Activated CD4-positive, CD25-positive, alpha-beta regulatory T cell (primary cell): ENCODE results near the gene PTGER2.

Experiments used
- DNase-seq, 4 experiments: peaks; one replicate each; lab custom pipeline; 2025; lab: John Stamatoyannopoulos, UW

The PTGER2 gene

DNA sequence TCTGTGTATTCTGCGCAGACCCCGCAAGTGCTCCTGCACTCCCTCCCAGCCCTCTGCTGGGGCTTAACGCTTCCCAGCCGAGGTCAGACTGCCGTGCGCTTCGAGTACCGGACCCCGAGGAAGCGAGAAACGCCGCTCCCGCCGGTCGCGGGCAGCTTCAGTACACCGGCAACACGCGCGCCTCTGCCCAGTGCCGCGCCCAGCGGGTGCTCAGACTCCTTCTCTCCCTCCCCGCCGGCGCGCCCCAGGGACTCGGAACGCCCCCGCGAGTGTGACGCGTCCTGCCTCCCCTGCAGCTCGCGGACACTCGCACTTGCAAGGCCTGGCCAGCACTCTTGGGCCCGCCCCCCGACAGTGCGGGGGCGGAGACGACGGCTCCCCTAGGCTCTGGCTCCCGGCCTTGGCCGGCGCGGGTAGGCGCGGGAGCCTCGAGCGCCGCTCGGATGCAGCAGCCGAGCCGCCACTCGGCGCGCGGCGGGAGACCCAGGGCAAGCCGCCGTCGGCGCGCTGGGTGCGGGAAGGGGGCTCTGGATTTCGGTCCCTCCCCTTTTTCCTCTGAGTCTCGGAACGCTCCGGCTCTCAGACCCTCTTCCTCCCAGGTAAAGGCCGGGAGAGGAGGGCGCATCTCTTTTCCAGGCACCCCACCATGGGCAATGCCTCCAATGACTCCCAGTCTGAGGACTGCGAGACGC, at the start of gene PTGER2:
PTGER2 (plus strand) TSS at position 410 of the 692 bp plus-strand sequence; CDS start at position 647, 237 bp downstream.
- DNase-seq: peak; percentile 44 to 72 (median 54)

DNA sequence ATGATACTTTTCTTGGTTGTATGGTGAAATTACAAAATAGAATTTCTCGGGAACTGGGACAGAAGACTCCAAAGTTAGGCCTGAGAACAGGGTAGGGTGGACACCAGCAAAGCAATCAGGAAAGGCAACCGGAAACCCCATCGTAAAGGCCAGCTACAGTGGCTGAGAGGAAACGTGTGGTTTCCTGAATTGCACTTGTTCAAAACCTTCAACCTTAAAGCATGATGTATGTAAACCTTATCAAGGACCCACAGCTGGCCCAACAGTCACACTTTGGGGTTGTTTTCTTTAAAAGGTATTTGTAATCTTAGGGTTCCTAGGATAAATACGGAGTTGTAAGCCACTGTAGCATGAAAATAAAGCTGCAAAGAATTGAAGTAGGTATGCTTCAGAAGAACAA, 48.9 kb upstream of the PTGER2 start:
- DNase-seq: no peak

DNA sequence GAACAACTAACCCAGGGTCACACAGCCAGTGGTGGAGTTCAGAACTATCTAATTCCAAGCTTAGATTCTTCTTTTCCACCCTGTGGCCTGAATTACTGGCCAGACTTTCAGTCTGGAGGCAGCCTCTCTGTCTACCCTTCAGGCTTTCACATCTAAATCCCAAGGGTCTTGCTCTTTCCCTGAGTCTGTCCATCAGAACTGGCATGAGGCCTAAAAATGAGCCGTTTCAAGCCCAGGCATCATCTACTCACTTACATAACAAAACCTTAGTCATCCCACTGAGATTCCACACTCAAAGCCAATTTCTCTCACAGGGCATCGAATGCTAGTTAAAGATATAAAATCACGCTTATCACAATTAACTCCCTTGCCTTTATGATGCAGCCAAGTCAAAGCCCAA, 47.9 kb upstream of the PTGER2 start:
- no peak for DNase-seq

DNA sequence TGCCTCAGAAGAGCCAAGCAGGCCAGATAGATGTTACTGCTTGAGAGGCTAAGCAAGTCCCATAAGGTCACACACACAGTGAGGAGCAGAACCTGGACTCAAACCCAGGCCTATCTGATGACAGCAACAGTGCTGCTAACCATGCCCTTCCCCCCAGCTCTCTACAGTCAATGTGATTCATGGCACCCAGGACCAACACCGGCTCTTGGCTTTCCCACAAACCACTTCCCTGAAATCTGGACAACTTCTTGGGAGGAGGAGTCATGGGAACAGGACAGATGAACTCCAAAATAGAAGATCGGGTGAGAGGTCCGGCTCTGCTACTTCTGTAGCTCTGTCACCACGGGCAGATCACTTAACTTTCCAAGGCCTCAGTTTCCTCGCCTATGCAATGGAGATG, 47.3 kb upstream of the PTGER2 start:
- DNase-seq: no peak

DNA sequence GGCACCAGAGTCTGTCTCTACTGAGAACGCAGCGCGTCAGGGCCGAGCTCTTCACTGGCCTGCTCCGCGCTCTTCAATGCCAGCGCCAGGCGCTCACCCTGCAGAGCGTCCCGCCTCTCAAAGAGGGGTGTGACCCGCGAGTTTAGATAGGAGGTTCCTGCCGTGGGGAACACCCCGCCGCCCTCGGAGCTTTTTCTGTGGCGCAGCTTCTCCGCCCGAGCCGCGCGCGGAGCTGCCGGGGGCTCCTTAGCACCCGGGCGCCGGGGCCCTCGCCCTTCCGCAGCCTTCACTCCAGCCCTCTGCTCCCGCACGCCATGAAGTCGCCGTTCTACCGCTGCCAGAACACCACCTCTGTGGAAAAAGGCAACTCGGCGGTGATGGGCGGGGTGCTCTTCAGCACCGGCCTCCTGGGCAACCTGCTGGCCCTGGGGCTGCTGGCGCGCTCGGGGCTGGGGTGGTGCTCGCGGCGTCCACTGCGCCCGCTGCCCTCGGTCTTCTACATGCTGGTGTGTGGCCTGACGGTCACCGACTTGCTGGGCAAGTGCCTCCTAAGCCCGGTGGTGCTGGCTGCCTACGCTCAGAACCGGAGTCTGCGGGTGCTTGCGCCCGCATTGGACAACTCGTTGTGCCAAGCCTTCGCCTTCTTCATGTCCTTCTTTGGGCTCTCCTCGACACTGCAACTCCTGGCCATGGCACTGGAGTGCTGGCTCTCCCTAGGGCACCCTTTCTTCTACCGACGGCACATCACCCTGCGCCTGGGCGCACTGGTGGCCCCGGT, 46.4 kb upstream of the PTGER2 start, which contains the start of gene PTGDR:
PTGDR (plus strand) TSS at position 198 of the 778 bp plus-strand sequence; CDS start at position 315, 117 bp downstream.
- DNase-seq: no peak

DNA sequence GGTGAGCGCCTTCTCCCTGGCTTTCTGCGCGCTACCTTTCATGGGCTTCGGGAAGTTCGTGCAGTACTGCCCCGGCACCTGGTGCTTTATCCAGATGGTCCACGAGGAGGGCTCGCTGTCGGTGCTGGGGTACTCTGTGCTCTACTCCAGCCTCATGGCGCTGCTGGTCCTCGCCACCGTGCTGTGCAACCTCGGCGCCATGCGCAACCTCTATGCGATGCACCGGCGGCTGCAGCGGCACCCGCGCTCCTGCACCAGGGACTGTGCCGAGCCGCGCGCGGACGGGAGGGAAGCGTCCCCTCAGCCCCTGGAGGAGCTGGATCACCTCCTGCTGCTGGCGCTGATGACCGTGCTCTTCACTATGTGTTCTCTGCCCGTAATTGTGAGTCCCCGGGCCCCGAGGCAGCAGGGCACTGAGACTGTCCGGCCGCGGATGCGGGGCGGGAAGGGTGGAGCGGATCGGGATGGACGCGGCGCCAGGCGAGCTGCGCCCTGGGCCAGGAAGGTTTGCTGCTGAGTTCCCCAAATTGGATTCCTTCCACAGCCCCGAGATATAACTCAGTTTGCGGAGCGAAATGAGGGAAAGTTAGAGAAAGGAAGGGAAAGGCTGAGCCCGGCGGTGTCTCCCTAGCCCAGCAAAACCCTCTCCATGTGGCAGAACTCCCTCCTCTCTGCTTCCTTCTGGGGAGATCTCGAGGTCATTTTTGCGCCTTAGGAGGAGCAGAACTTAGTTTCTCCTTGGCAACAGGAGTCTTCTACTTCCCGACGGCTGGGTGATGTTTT, 45.6 kb upstream of the PTGER2 start:
- DNase-seq: no peak

DNA sequence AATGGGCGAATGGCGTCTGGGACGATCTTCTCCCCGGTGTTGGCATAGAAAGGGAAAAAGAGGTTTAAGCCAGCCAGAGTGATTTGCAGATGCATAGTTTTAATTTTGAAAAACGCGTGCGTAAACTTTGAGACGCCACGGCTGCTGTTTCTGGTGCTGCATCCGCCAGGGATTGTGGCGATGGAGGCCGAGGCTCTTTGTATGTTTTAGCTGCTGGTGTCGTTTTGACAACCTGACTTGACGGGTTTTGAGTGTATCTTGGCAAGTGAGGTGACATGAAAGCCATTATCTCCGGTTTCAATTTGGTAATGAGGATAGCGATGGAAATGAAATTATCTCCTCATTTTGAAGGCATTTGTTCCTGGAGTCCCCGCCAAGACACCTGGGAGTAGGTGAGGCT, 45.0 kb upstream of the PTGER2 start:
- DNase-seq: no peak

DNA sequence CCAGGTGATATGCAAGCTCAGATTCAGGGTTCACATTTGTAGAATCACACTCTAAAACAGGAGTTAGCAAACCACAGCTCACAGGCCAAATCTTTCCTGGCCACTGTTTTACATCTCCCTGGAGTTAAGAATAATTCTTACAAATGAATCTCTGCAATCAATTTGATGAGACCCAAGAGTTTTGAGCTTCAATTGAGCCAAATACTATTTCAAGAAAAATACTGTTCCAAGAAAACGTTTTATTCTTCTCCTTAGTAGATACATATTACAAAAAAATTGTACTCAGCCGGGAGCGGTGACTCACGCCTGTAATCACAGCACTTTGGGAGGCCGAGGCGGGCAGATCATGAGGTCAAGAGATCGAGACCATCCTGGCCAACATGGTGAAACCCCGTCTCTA, 44.1 kb upstream of the PTGER2 start:
- no peak for DNase-seq

DNA sequence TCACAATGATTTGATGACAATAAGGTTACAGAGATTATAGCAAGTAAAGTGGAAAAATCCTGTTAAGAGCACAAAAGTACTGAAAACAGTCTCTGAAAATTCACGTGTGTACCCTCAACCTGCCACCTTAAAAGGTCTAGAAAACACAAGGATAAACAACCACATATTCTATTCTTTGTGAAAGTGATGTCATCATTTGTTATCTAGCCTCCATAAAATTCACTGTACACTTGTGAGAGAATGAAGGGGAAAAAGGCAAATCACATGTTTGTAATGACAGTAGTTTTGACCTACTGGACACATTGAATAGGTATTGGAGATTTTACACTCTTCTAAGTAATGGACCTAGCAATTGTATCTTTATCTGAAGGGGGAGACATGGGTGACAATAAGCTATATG, 42.6 kb upstream of the PTGER2 start:
- DNase-seq: no peak

- no peak for DNase-seq
These were observed 41.7 kb upstream of the PTGER2 start for GRCh38 chr14:52272375-52272774.

DNA sequence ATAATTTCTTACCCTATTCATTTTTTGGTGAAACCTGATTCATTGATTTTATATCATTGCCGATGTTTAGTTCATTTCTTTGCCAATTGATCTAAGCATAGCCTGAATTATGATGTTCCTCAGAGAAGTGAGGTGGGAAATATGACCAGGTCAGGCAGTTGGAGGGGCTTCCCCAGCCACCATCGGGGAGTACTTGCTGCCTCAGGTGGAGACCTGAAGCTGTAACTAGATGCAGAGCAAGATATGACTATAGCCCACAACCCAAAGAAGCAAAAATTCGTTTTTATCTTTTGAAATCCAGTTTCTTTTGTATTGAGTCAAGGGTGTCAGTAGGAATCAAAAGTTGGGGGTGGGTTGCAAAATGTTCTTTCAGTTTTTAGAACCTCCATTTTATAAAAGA, 38.7 kb upstream of the PTGER2 start:
- no peak for DNase-seq

DNA sequence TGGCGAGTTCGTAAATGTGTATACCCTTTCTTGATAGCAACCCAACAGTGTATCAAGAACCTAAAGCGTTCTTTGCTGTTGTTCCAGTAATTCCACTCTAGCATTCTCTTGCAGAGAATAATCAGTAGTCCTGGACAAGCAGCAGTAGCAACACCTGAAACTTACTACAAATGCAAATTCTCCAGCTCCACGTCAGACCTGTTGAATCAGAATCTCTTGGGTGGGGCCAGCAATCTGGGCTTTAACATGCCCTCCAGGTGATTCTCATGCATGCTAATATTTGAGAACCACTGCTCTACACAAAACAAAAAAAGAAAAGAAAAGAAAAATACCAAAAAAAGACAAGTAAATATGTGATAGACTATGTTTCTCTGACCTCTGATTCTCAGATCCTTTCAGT, 36.6 kb upstream of the PTGER2 start:
- no peak for DNase-seq

- no peak for DNase-seq
These were observed 34.7 kb upstream of the PTGER2 start for GRCh38 chr14:52279408-52279807.

- no peak for DNase-seq
These were observed 31.0 kb upstream of the PTGER2 start for GRCh38 chr14:52283099-52283498.

- DNase-seq: no peak
These were observed 27.2 kb upstream of the PTGER2 start for GRCh38 chr14:52286661-52287649.

DNA sequence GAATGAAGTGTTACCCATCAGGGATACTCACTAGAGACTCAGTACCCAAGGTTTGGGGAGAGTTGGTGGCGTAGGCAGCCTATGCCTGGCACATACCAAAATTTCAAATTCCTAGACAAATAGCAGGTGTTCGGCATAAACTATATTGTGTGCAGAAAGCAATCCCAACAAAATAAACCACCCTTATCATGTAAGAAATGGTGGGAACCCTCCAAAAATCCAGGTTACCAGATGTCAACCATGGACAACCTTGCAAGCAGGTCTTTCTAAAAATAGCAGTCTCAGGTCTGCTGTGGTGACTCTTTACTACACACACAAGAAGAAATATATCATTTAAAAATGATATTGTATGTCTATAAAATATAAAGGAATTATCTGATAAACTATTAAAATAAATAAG, 17.7 kb upstream of the PTGER2 start:
- no peak for DNase-seq

DNA sequence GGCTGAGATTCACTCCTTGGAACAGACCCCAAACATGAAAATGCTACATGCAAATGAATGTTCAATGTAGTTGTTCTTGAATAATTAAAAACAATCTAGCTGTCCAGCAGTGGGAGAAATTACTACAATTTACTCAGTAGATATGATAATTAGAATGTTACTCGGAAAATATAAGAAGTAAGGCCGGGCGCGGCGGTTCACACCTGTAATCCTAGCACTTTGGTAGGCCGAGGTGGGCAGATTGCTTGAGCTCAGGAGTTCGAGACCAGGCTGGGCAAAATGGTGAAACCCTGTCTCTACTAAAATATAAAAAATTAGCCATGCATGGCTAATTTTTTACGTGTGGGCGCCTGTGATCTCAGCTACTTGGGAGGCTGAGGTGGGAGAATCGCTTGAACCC, 15.3 kb upstream of the PTGER2 start:
- no peak for DNase-seq

GRCh38 chr14:52299692-52300278, 14.3 kb upstream of the PTGER2 start:
- no peak for DNase-seq

- DNase-seq: no peak
These were observed 10.9 kb upstream of the PTGER2 start for GRCh38 chr14:52303236-52303635.

DNA sequence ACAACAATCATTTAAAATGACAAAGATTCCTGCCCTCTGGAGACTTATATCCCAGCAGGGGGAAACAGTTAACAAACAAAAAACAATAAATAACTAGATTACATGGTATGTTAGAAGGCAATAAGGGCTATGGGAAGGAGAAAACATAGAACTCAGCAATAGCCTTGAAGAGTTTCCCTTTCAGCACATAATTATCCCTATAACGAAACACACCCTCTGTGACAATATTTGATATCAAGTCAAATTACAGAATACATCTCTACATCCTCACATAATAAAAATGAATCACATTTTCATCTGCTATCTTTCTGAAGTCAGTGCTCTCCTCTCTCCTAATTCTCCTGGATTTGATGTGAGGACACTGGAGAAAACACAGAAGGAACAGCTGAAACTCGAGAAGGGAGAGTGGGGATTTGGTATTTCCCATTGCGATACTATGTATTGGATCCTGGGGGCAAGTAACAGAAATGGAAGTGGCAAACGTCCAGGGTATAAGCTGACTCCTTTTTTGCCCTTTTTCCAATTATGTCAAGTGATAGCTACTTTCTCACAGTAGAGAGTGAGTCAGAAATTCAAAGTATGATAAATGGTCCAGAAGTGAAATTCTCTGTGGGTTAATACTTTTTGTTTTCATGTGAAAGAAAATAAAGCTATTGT, 9.7 kb upstream of the PTGER2 start:
- no peak for DNase-seq

- DNase-seq: no peak
These were observed 9.1 kb upstream of the PTGER2 start for GRCh38 chr14:52305014-52305413.
